Measurements from ENCODE around the gene LHX6. TPM values are rescaled to one million over a fixed set of nuclear protein-coding genes. Genes with fewer than 3 reads are reported as not detected.

LHX6 gene
- total RNA-seq, 1 experiment from 2014 or later: 1.8 TPM

DNA sequence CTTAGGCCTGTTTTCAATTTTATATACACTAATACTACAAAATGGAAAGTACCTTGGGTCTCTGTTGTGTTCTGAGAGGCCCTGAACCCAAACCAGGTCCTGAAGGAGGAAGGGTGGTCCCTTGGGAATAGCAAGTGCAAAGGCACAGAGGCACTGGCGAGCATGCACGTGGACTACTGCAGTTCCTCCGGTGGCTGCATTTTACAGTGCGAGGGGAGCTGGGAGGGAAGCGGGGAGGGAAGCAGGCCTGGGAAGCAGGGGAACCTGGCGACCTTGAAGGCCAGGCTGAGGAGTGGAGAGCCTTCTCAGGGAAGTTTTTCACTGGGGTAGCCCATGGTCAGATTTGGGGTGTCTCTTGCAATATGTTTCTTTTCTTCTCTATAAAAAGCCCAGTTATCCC lies 35.1 kb downstream of the LHX6 start:
- Histone ChIP-seq H3K56ac (ENCODE audit: insufficient read length, low read depth, low read length) (no peak overlapping the region), H2BK12ac (ENCODE audit: insufficient read length, low read depth, low read length) (no peak overlapping the region), H2BK5ac (ENCODE audit: insufficient read length, low read length) (no peak overlapping the region), H3T11ph (ENCODE audit: low read length) (no peak overlapping the region), H2BK120ac (ENCODE audit: low read depth, low read length, poor library complexity, severe bottlenecking) (no peak overlapping the region), H4K91ac (ENCODE audit: insufficient read length, low read depth, low read length) (no peak overlapping the region), H3K23ac (ENCODE audit: insufficient read length, low read depth, low read length) (no peak overlapping the region), H2BK15ac (ENCODE audit: low read depth, low read length) (no peak overlapping the region), H4K8ac (replicated peaks; ENCODE audit: insufficient read length, low read depth, low read length) (no peak overlapping the region), H3K4me2 (ENCODE audit: insufficient read depth, insufficient read length, low read length) (no peak overlapping the region), H3K23me2 (ENCODE audit: insufficient read length, low read depth, low read length, poor library complexity, severe bottlenecking) (no peaks in the 10 kb centered on the region), H3K14ac (ENCODE audit: insufficient read depth, low read length) (no peak overlapping the region), H3K18ac (ENCODE audit: insufficient read length, low read depth, low read length) (no peak overlapping the region), H3K4me1 (ENCODE audit: insufficient read depth, low read length) (no peaks in the 10 kb centered on the region), H3K4ac (ENCODE audit: low read depth, low read length) (no peak overlapping the region), H2AK5ac (ENCODE audit: insufficient read length, low read length) (no peak overlapping the region), H3K27ac (ENCODE audit: insufficient read length, low read depth, low read length) (no peak overlapping the region), H4K5ac (ENCODE audit: insufficient read length, low read depth, low read length) (no peak overlapping the region), H3K9ac (ENCODE audit: extremely low read depth, insufficient read length, low read length) (no peak overlapping the region), H3K79me1 (ENCODE audit: insufficient read depth, low read depth, low read length, poor library complexity, severe bottlenecking) (no peaks in the 10 kb centered on the region), H3K9me3 (ENCODE audit: control insufficient read depth, low read depth, low read length) (no peaks in the 10 kb centered on the region), H2BK20ac (ENCODE audit: low read depth, low read length, poor library complexity, severe bottlenecking) (no peak overlapping the region), H3K27me3 (ENCODE audit: insufficient read depth, low read length) (no peaks in the 10 kb centered on the region), H2AFZ (ENCODE audit: low read length) (no peak overlapping the region), H3K79me2 (ENCODE audit: insufficient read depth, low read length) (no peaks in the 10 kb centered on the region), H4K20me1 (ENCODE audit: control insufficient read depth, insufficient read depth, insufficient read length) (no peaks in the 10 kb centered on the region)
- Mint-ChIP-seq H3K27me3 (ENCODE audit: low read depth) (peaks cover 5% of the 10 kb centered on the region; the same call in 1 of the 2 replicates), H3K4me1 (peaks cover 19 to 23% of the 10 kb centered on the region in 2 experiments), H3K4me3 (no peak overlapping the region), H3K36me3 (ENCODE audit: insufficient read depth in 1 of 3, low read depth in 3 of 3) (no peaks in the 10 kb centered on the region; a peak in 1 of 7 replicates), H3K27ac (peak overlapping the region in 1 of 3 experiments; percentile 89; a peak in 1 of 7 replicates), H3K9me3 (no peaks in the 10 kb centered on the region)
- WGBS (ENCODE audit: extremely low coverage, insufficient read length, low lambda C conversion rate): no CpG with 5 or more reads among the region's 6 CpGs
- no peak for DNase-seq
- TF ChIP-seq, protein P1, sequence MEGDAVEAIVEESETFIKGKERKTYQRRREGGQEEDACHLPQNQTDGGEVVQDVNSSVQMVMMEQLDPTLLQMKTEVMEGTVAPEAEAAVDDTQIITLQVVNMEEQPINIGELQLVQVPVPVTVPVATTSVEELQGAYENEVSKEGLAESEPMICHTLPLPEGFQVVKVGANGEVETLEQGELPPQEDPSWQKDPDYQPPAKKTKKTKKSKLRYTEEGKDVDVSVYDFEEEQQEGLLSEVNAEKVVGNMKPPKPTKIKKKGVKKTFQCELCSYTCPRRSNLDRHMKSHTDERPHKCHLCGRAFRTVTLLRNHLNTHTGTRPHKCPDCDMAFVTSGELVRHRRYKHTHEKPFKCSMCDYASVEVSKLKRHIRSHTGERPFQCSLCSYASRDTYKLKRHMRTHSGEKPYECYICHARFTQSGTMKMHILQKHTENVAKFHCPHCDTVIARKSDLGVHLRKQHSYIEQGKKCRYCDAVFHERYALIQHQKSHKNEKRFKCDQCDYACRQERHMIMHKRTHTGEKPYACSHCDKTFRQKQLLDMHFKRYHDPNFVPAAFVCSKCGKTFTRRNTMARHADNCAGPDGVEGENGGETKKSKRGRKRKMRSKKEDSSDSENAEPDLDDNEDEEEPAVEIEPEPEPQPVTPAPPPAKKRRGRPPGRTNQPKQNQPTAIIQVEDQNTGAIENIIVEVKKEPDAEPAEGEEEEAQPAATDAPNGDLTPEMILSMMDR (conservative IDR thresholded peaks at IDR 0.05): no peak

All from H9 (cell line).